ENCODE results near the gene NSD1. TPM values are rescaled to one million over a fixed set of nuclear protein-coding genes. Genes with fewer than 3 reads are reported as not detected.

Gene NSD1
- polyA plus RNA-seq, 1 donor from 2014 or later: 12.8 TPM

DNA sequence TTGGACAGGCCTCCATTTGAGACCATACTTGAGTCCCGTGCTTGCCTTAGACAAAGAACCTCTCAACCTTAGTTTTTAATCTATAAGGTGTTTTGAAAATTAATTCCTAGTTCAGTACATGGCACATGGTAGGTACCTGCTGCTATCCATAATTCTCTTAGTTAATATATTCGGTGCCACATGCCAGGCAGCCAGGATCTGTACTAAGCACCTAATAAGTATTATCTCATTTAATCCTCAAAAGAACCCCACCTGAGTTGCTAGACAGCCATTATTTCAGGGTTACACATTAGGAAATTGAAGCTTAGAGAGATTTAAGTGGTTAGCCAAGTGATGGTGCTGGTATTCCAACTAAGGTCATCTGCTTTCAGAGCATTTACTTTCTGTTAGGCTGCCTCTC is 29.9 kb downstream of the NSD1 start:
- no peaks in the 10 kb centered on the region for H3K36me3 ChIP-seq (ENCODE audit: insufficient read depth, low read length)
- TF ChIP-seq EP300 (conservative IDR thresholded peaks at IDR 0.05; ENCODE audit: poor library complexity, severe bottlenecking) (no peak), EZH2 (IDR thresholded peaks at IDR 0.05; ENCODE audit: borderline replicate concordance, insufficient read depth, low read length, poor library complexity, severe bottlenecking) (no peak), SMC3 (conservative IDR thresholded peaks at IDR 0.05; ENCODE audit: poor library complexity) (no peak)
- TF ChIP-seq, protein P1, sequence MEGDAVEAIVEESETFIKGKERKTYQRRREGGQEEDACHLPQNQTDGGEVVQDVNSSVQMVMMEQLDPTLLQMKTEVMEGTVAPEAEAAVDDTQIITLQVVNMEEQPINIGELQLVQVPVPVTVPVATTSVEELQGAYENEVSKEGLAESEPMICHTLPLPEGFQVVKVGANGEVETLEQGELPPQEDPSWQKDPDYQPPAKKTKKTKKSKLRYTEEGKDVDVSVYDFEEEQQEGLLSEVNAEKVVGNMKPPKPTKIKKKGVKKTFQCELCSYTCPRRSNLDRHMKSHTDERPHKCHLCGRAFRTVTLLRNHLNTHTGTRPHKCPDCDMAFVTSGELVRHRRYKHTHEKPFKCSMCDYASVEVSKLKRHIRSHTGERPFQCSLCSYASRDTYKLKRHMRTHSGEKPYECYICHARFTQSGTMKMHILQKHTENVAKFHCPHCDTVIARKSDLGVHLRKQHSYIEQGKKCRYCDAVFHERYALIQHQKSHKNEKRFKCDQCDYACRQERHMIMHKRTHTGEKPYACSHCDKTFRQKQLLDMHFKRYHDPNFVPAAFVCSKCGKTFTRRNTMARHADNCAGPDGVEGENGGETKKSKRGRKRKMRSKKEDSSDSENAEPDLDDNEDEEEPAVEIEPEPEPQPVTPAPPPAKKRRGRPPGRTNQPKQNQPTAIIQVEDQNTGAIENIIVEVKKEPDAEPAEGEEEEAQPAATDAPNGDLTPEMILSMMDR (IDR thresholded peaks at IDR 0.05; ENCODE audit: poor library complexity, severe bottlenecking): no peak
- no peaks in the 10 kb centered on the region for H4K20me1 ChIP-seq (ENCODE audit: insufficient read depth)

DNA sequence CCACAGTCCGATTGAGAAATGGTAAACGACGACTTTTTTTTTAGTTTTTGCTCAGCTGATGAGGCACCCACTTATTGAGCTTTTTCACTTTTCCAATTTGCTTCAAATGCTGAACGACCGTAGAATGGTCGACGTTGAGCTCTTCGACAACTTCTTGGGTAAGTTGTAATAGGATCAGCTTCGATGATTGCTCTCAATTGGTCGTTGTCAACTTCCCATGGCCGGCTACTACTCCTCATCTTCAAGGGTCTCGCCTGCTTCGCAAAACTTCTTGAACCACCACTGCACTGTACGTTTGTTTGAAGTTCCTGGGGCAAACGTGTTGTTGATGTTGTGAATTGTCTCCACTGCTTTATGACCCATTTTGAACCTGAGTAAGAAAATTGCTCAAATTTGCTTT is 35.7 kb downstream of the NSD1 start:
- H3K27ac ChIP-seq (ENCODE audit: low read length): no peak overlapping the region
- no peak overlapping the region for H3K4me3 ChIP-seq (ENCODE audit: low read length)
- H3K9me3 ChIP-seq (ENCODE audit: low read length): no peaks in the 10 kb centered on the region
- no peaks in the 10 kb centered on the region for H3K9me2 ChIP-seq (ENCODE audit: insufficient read depth, low read length)
- no peaks in the 10 kb centered on the region for H4K20me1 ChIP-seq (ENCODE audit: insufficient read depth)
- peaks cover 12% of the 10 kb centered on the region for H3K79me2 ChIP-seq (replicated peaks; ENCODE audit: insufficient read depth, low read length)
- no peak overlapping the region for H2AFZ ChIP-seq (ENCODE audit: low read depth, low read length)
- TF ChIP-seq, protein P1 (IDR thresholded peaks at IDR 0.05; ENCODE audit: poor library complexity, severe bottlenecking): no peak
- TF ChIP-seq MXI1 (conservative IDR thresholded peaks at IDR 0.05; ENCODE audit: poor library complexity, severe bottlenecking): no peak
- TF ChIP-seq TAF1 (IDR thresholded peaks at IDR 0.05; ENCODE audit: low read depth): no peak
- TF ChIP-seq, protein P2, sequence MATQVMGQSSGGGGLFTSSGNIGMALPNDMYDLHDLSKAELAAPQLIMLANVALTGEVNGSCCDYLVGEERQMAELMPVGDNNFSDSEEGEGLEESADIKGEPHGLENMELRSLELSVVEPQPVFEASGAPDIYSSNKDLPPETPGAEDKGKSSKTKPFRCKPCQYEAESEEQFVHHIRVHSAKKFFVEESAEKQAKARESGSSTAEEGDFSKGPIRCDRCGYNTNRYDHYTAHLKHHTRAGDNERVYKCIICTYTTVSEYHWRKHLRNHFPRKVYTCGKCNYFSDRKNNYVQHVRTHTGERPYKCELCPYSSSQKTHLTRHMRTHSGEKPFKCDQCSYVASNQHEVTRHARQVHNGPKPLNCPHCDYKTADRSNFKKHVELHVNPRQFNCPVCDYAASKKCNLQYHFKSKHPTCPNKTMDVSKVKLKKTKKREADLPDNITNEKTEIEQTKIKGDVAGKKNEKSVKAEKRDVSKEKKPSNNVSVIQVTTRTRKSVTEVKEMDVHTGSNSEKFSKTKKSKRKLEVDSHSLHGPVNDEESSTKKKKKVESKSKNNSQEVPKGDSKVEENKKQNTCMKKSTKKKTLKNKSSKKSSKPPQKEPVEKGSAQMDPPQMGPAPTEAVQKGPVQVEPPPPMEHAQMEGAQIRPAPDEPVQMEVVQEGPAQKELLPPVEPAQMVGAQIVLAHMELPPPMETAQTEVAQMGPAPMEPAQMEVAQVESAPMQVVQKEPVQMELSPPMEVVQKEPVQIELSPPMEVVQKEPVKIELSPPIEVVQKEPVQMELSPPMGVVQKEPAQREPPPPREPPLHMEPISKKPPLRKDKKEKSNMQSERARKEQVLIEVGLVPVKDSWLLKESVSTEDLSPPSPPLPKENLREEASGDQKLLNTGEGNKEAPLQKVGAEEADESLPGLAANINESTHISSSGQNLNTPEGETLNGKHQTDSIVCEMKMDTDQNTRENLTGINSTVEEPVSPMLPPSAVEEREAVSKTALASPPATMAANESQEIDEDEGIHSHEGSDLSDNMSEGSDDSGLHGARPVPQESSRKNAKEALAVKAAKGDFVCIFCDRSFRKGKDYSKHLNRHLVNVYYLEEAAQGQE (IDR thresholded peaks at IDR 0.05; ENCODE audit: borderline replicate concordance): no peak
- TF ChIP-seq SMC3 (conservative IDR thresholded peaks at IDR 0.05; ENCODE audit: poor library complexity): no peak
- no peak for TF ChIP-seq POLR2AphosphoS5 (IDR thresholded peaks at IDR 0.05)
- no peak for TF ChIP-seq EP300 (conservative IDR thresholded peaks at IDR 0.05; ENCODE audit: poor library complexity, severe bottlenecking)
- no peak for TF ChIP-seq EZH2 (IDR thresholded peaks at IDR 0.05; ENCODE audit: borderline replicate concordance, insufficient read depth, low read length, poor library complexity, severe bottlenecking)
- TF ChIP-seq RAD21 (conservative IDR thresholded peaks at IDR 0.05): no peak
- no peaks in the 10 kb centered on the region for H3F3A ChIP-seq (ENCODE audit: insufficient read depth, low read length, poor library complexity, severe bottlenecking)
- no peak overlapping the region for H3K4me2 ChIP-seq (ENCODE audit: low read length)
- no peaks in the 10 kb centered on the region for H3K27me3 ChIP-seq (ENCODE audit: insufficient read depth, low read depth, low read length)
- H3K36me3 ChIP-seq (ENCODE audit: insufficient read depth, low read length): no peaks in the 10 kb centered on the region
- no peak overlapping the region for H3K9ac ChIP-seq (ENCODE audit: low read length)

More for the DNA sequence above, 29.9 kb downstream of the NSD1 start:
- Histone ChIP-seq H3K27ac (ENCODE audit: low read length) (no peak overlapping the region), H3K9ac (ENCODE audit: low read length) (no peak overlapping the region), H3K4me3 (ENCODE audit: low read length) (no peak overlapping the region), H3K9me3 (ENCODE audit: low read length) (no peaks in the 10 kb centered on the region), H3K9me2 (ENCODE audit: insufficient read depth, low read length) (no peaks in the 10 kb centered on the region), H3K79me2 (replicated peaks; ENCODE audit: insufficient read depth, low read length) (no peaks in the 10 kb centered on the region), H3K4me2 (ENCODE audit: low read length) (no peak overlapping the region), H2AFZ (ENCODE audit: low read depth, low read length) (no peak overlapping the region), H3K27me3 (ENCODE audit: insufficient read depth, low read depth, low read length) (no peaks in the 10 kb centered on the region), H3F3A (ENCODE audit: insufficient read depth, low read length, poor library complexity, severe bottlenecking) (no peaks in the 10 kb centered on the region)

Data from neural cell (in vitro differentiated cells).